Superior temporal gyrus (tissue), 1 donor: ENCODE measurements around the gene PKP4.

Experiments
- DNase-seq: peaks from one replicate; pipeline ENCODE4 v3.0.0-alpha.2; 2016; ENCODE audit errors: extremely low spot score

The PKP4 gene

GRCh38 chr2:158645299-158645698, 188.5 kb downstream of the PKP4 start:
- no peak for DNase-seq

GRCh38 chr2:158647436-158648231, 190.9 kb downstream of the PKP4 start:
- no peak for DNase-seq

- no peak for DNase-seq
Measured at GRCh38 chr2:158649846-158650245, 193.1 kb downstream of the PKP4 start.

GRCh38 chr2:158650646-158651357, 194.1 kb downstream of the PKP4 start:
- DNase-seq = no peak

- DNase-seq = no peak
Measured at GRCh38 chr2:158651358-158652057, 194.8 kb downstream of the PKP4 start.

GRCh38 chr2:158655628-158656027, 198.9 kb downstream of the PKP4 start:
- DNase-seq = no peak

- DNase-seq = no peak
Measured at GRCh38 chr2:158656492-158657229, 199.9 kb downstream of the PKP4 start.

- no peak for DNase-seq
Measured at GRCh38 chr2:158658396-158658795, 201.6 kb downstream of the PKP4 start.

GRCh38 chr2:158659483-158659882, 202.7 kb downstream of the PKP4 start:
- no peak for DNase-seq

GRCh38 chr2:158661231-158661630, 204.5 kb downstream of the PKP4 start:
- no peak for DNase-seq

- no peak for DNase-seq
Measured at GRCh38 chr2:158662421-158662820, 205.7 kb downstream of the PKP4 start.

GRCh38 chr2:158663796-158664195, 207.0 kb downstream of the PKP4 start:
- no peak for DNase-seq

GRCh38 chr2:158664987-158665386, 208.2 kb downstream of the PKP4 start:
- peak; percentile 37 for DNase-seq

GRCh38 chr2:158665536-158666302, 209.0 kb downstream of the PKP4 start:
- DNase-seq = peak; percentile 45

GRCh38 chr2:158666969-158667368, 210.2 kb downstream of the PKP4 start:
- DNase-seq = no peak

GRCh38 chr2:158667586-158667985, 210.8 kb downstream of the PKP4 start:
- DNase-seq = no peak

GRCh38 chr2:158668001-158668765, 211.4 kb downstream of the PKP4 start:
- DNase-seq = no peak

- no peak for DNase-seq
Measured at GRCh38 chr2:158670292-158670691, 213.5 kb downstream of the PKP4 start.

GRCh38 chr2:158671360-158672245, 214.9 kb downstream of the PKP4 start:
- DNase-seq = no peak
